ENCODE results near the gene DCDC1.

Gene DCDC1

GRCh38 chr11:30814737-30815136, 554.8 kb downstream of the DCDC1 start:
- Histone ChIP-seq H3K27ac (no peak overlapping the region), H3K4me3 (no peak overlapping the region), H3K36me3 (ENCODE audit: insufficient read depth, low read length) (no peaks in the 10 kb centered on the region), H3K9ac (ENCODE audit: insufficient read length) (no peak overlapping the region), H3K9me3 (ENCODE audit: low read depth, low read length) (no peaks in the 10 kb centered on the region)
- TF ChIP-seq POLR2AphosphoS5 (IDR thresholded peaks at IDR 0.05; ENCODE audit: borderline replicate concordance, low read depth, low read length) (no peak), EZH2 (IDR thresholded peaks at IDR 0.05) (no peak), FOXP2 (optimal IDR thresholded peaks at IDR 0.05; ENCODE audit: control extremely low read depth, extremely low read length, insufficient read depth) (no peak)
- DNase-seq (ENCODE audit: low read depth, low spot score): no peak

Data from SK-N-MC (cell line).